ENCODE results near the gene KIAA2012. TPM values are rescaled to one million over a fixed set of nuclear protein-coding genes. Genes with fewer than 3 reads are reported as not detected.

KIAA2012 gene
- total and polyA plus RNA-seq, 4 donors, result under 0.01 to 0.61 (median 0.42) TPM

- Histone ChIP-seq H3K4me3 (ENCODE audit: low read depth in 1 of 3, low read length in 3 of 3) (no peak overlapping the region), H3K27me3 (ENCODE audit: control insufficient read depth in 4 of 4, insufficient read depth in 4 of 4, low read length in 3 of 4) (no peaks in the 10 kb centered on the region), H3K36me3 (ENCODE audit: control insufficient read depth in 4 of 4, insufficient read depth in 3 of 4, low read depth in 1 of 4, low read length in 3 of 4) (peaks cover 0 to 1% (median 0%) of the 10 kb centered on the region in 4 donors), H3K9me3 (ENCODE audit: control insufficient read depth in 4 of 4, low read length in 3 of 4) (no peaks in the 10 kb centered on the region), H3K27ac (ENCODE audit: low read depth in 1 of 2, low read length in 2 of 2) (peak overlapping the region; percentile 83 to 85), H3K4me1 (ENCODE audit: control insufficient read depth in 4 of 4, insufficient read depth in 4 of 4, low read length in 3 of 4) (peaks cover 12 to 42% (median 35%) of the 10 kb centered on the region in 4 donors), H3K9ac (ENCODE audit: low read depth in 1 of 2, low read length in 2 of 2) (no peak overlapping the region)
- TF ChIP-seq NR2F2 (IDR thresholded peaks at IDR 0.05), result peak; percentile 72
- TF ChIP-seq HNF4G (IDR thresholded peaks at IDR 0.05), result peak; percentile 63
- TF ChIP-seq RXRA (IDR thresholded peaks at IDR 0.05), result peak; percentile 78 to 88
- peak; percentile 38 for TF ChIP-seq FOXA2 (IDR thresholded peaks at IDR 0.05)
- TF ChIP-seq, protein P1, sequence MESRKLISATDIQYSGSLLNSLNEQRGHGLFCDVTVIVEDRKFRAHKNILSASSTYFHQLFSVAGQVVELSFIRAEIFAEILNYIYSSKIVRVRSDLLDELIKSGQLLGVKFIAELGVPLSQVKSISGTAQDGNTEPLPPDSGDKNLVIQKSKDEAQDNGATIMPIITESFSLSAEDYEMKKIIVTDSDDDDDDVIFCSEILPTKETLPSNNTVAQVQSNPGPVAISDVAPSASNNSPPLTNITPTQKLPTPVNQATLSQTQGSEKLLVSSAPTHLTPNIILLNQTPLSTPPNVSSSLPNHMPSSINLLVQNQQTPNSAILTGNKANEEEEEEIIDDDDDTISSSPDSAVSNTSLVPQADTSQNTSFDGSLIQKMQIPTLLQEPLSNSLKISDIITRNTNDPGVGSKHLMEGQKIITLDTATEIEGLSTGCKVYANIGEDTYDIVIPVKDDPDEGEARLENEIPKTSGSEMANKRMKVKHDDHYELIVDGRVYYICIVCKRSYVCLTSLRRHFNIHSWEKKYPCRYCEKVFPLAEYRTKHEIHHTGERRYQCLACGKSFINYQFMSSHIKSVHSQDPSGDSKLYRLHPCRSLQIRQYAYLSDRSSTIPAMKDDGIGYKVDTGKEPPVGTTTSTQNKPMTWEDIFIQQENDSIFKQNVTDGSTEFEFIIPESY (IDR thresholded peaks at IDR 0.05), result peak; percentile 71
- peak; percentile 51 for TF ChIP-seq FOXA1 (IDR thresholded peaks at IDR 0.05)
- peak; percentile 63 for TF ChIP-seq ATF3 (IDR thresholded peaks at IDR 0.05)
- peak; percentile 64 to 83 for TF ChIP-seq JUND (IDR thresholded peaks at IDR 0.05)
- peak in 1 of 2 donors; percentile 48 for TF ChIP-seq EGR1 (IDR thresholded peaks at IDR 0.05; ENCODE audit: low read depth in 2 of 2)
- TF ChIP-seq, protein P2, sequence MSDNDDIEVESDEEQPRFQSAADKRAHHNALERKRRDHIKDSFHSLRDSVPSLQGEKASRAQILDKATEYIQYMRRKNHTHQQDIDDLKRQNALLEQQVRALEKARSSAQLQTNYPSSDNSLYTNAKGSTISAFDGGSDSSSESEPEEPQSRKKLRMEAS (IDR thresholded peaks at IDR 0.05), result peak; percentile 68
- peak; percentile 92 for TF ChIP-seq HNF4A (conservative IDR thresholded peaks at IDR 0.05)
- TF ChIP-seq GABPA (IDR thresholded peaks at IDR 0.05 in 1 of 2, conservative IDR thresholded peaks at IDR 0.05 in 1 of 2), result peak in 1 of 2 donors; percentile 30
- peak; percentile 77 for TF ChIP-seq SP1 (IDR thresholded peaks at IDR 0.05)
- TF ChIP-seq, protein P3, sequence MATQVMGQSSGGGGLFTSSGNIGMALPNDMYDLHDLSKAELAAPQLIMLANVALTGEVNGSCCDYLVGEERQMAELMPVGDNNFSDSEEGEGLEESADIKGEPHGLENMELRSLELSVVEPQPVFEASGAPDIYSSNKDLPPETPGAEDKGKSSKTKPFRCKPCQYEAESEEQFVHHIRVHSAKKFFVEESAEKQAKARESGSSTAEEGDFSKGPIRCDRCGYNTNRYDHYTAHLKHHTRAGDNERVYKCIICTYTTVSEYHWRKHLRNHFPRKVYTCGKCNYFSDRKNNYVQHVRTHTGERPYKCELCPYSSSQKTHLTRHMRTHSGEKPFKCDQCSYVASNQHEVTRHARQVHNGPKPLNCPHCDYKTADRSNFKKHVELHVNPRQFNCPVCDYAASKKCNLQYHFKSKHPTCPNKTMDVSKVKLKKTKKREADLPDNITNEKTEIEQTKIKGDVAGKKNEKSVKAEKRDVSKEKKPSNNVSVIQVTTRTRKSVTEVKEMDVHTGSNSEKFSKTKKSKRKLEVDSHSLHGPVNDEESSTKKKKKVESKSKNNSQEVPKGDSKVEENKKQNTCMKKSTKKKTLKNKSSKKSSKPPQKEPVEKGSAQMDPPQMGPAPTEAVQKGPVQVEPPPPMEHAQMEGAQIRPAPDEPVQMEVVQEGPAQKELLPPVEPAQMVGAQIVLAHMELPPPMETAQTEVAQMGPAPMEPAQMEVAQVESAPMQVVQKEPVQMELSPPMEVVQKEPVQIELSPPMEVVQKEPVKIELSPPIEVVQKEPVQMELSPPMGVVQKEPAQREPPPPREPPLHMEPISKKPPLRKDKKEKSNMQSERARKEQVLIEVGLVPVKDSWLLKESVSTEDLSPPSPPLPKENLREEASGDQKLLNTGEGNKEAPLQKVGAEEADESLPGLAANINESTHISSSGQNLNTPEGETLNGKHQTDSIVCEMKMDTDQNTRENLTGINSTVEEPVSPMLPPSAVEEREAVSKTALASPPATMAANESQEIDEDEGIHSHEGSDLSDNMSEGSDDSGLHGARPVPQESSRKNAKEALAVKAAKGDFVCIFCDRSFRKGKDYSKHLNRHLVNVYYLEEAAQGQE (IDR thresholded peaks at IDR 0.05), result peak; percentile 56
- peak; percentile 27 for TF ChIP-seq TAF1 (conservative IDR thresholded peaks at IDR 0.05)
- TF ChIP-seq, protein P4, sequence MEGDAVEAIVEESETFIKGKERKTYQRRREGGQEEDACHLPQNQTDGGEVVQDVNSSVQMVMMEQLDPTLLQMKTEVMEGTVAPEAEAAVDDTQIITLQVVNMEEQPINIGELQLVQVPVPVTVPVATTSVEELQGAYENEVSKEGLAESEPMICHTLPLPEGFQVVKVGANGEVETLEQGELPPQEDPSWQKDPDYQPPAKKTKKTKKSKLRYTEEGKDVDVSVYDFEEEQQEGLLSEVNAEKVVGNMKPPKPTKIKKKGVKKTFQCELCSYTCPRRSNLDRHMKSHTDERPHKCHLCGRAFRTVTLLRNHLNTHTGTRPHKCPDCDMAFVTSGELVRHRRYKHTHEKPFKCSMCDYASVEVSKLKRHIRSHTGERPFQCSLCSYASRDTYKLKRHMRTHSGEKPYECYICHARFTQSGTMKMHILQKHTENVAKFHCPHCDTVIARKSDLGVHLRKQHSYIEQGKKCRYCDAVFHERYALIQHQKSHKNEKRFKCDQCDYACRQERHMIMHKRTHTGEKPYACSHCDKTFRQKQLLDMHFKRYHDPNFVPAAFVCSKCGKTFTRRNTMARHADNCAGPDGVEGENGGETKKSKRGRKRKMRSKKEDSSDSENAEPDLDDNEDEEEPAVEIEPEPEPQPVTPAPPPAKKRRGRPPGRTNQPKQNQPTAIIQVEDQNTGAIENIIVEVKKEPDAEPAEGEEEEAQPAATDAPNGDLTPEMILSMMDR (IDR thresholded peaks at IDR 0.05; ENCODE audit: low read depth, low read length, missing input control), result no peak
- TF ChIP-seq RAD21 (IDR thresholded peaks at IDR 0.05), result peak; percentile 25 to 30
- TF ChIP-seq YY1 (IDR thresholded peaks at IDR 0.05), result peak; percentile 66
- WGBS, result 33% methylated on average over 2 of the region's 2 CpGs
- no peak for DNase-seq (ENCODE audit: low spot score)
Measured at GRCh38 chr2:202184557-202184956, 111.5 kb downstream of the KIAA2012 start.
